NT2/D1 (cell line): Measurements from ENCODE around the gene PODXL2.

Experiments used
- DNase-seq: peaks from one replicate; pipeline ENCODE4 v3.0.0-alpha.2; 2011; ENCODE audit warnings: low read depth, low spot score
- H3K27me3 ChIP-seq: 2 replicates; pipeline ENCODE4 v1.6.0; 2011; ENCODE audit warnings: mild to moderate bottlenecking; ENCODE audit not compliant: insufficient read length, insufficient read depth
- H3K36me3 ChIP-seq: 2 replicates; pipeline ENCODE4 v1.6.1; 2011; ENCODE audit warnings: mild to moderate bottlenecking, low read length, mixed read lengths; ENCODE audit not compliant: insufficient read depth, insufficient read length
- H3K4me1 ChIP-seq: 2 replicates; pipeline ENCODE4 v1.5.1; 2011; ENCODE audit not compliant: insufficient read depth, insufficient read length
- H3K4me3 ChIP-seq: 2 replicates; pipeline ENCODE4 v1.5.1; 2011; ENCODE audit warnings: low read depth; ENCODE audit not compliant: insufficient read length
- H3K9ac ChIP-seq: 2 replicates; pipeline ENCODE4 v1.6.0; 2011; ENCODE audit warnings: low read depth; ENCODE audit not compliant: insufficient read length
- H3K9me3 ChIP-seq: 2 replicates; pipeline ENCODE4 v1.5.1; 2011; ENCODE audit warnings: mild to moderate bottlenecking, low read length; ENCODE audit not compliant: insufficient read depth
- SUZ12 ChIP-seq: IDR thresholded peaks from 2 replicates; pipeline ENCODE4 v1.6.1; 2011; ENCODE audit not compliant: insufficient read length, insufficient read depth; ENCODE audit errors: extremely low read depth
- YY1 ChIP-seq: IDR thresholded peaks from 2 replicates; pipeline ENCODE4 v1.6.1; 2011; ENCODE audit not compliant: insufficient read length, insufficient read depth
- ZNF274 ChIP-seq: IDR thresholded peaks from 2 replicates; pipeline ENCODE4 v1.6.1; 2011; ENCODE audit warnings: mild to moderate bottlenecking, low read depth, low read length

The PODXL2 gene

GRCh38 chr3:127673191-127674100 lies 44.5 kb downstream of the PODXL2 start:
- H3K36me3 ChIP-seq = no peaks in the 10 kb centered on the region
- TF ChIP-seq ZNF274 (no peak), YY1 (no peak), SUZ12 (no peak)
- peak overlapping the region; percentile 89 for H3K4me3 ChIP-seq
- H3K27me3 ChIP-seq = peaks cover 29% of the 10 kb centered on the region
- DNase-seq = no peak
- peaks cover 19% of the 10 kb centered on the region for H3K4me1 ChIP-seq
- peak overlapping the region; percentile 86 for H3K9ac ChIP-seq
- H3K9me3 ChIP-seq = no peaks in the 10 kb centered on the region

GRCh38 chr3:127674101-127674721 lies 45.2 kb downstream of the PODXL2 start:
- TF ChIP-seq ZNF274 (no peak), SUZ12 (no peak), YY1 (no peak)
- Histone ChIP-seq H3K4me3 (peak overlapping the region; percentile 89), H3K4me1 (peaks cover 19% of the 10 kb centered on the region), H3K9me3 (no peaks in the 10 kb centered on the region), H3K27me3 (peaks cover 29% of the 10 kb centered on the region), H3K36me3 (no peaks in the 10 kb centered on the region), H3K9ac (peak overlapping the region; percentile 86)
- DNase-seq = no peak

- Histone ChIP-seq H3K9ac (no peak overlapping the region), H3K4me1 (peaks cover 19% of the 10 kb centered on the region), H3K4me3 (no peak overlapping the region), H3K9me3 (no peaks in the 10 kb centered on the region), H3K27me3 (peaks cover 29% of the 10 kb centered on the region), H3K36me3 (no peaks in the 10 kb centered on the region)
- TF ChIP-seq SUZ12 = no peak
- no peak for TF ChIP-seq ZNF274
- TF ChIP-seq YY1 = no peak
- DNase-seq = no peak
Observed at GRCh38 chr3:127674790-127675189, 45.8 kb downstream of the PODXL2 start.

GRCh38 chr3:127675651-127676391 lies 46.8 kb downstream of the PODXL2 start:
- TF ChIP-seq SUZ12 (no peak), YY1 (no peak), ZNF274 (no peak)
- H3K9ac ChIP-seq = no peak overlapping the region
- no peaks in the 10 kb centered on the region for H3K36me3 ChIP-seq
- H3K4me3 ChIP-seq = no peak overlapping the region
- no peak for DNase-seq
- no peaks in the 10 kb centered on the region for H3K9me3 ChIP-seq
- peaks cover 19% of the 10 kb centered on the region for H3K4me1 ChIP-seq
- peaks cover 29% of the 10 kb centered on the region for H3K27me3 ChIP-seq

GRCh38 chr3:127676456-127676855 lies 47.5 kb downstream of the PODXL2 start:
- peaks cover 28% of the 10 kb centered on the region for H3K27me3 ChIP-seq
- peaks cover 19% of the 10 kb centered on the region for H3K4me1 ChIP-seq
- DNase-seq = no peak
- no peaks in the 10 kb centered on the region for H3K36me3 ChIP-seq
- H3K9me3 ChIP-seq = no peaks in the 10 kb centered on the region
- no peak overlapping the region for H3K9ac ChIP-seq
- TF ChIP-seq SUZ12 = no peak
- no peak overlapping the region for H3K4me3 ChIP-seq

- TF ChIP-seq ZNF274 = no peak
- no peak for TF ChIP-seq SUZ12
- TF ChIP-seq YY1 = no peak
- peaks cover 25% of the 10 kb centered on the region for H3K27me3 ChIP-seq
- no peak for DNase-seq
- peaks cover 15% of the 10 kb centered on the region for H3K4me1 ChIP-seq
- no peak overlapping the region for H3K9ac ChIP-seq
- H3K36me3 ChIP-seq = no peaks in the 10 kb centered on the region
- no peaks in the 10 kb centered on the region for H3K9me3 ChIP-seq
- no peak overlapping the region for H3K4me3 ChIP-seq
Observed at GRCh38 chr3:127676921-127677351, 48.0 kb downstream of the PODXL2 start.
